ENCODE results near the gene GRB7. TPM values are rescaled to one million over a fixed set of nuclear protein-coding genes. Genes with fewer than 3 reads are reported as not detected.
A peak's percentile ranks its signal among the peaks of the same experiment; 100 is the strongest.

GRB7 gene
- total RNA-seq, 1 donor from 2014 or later = 44.6 TPM

DNA sequence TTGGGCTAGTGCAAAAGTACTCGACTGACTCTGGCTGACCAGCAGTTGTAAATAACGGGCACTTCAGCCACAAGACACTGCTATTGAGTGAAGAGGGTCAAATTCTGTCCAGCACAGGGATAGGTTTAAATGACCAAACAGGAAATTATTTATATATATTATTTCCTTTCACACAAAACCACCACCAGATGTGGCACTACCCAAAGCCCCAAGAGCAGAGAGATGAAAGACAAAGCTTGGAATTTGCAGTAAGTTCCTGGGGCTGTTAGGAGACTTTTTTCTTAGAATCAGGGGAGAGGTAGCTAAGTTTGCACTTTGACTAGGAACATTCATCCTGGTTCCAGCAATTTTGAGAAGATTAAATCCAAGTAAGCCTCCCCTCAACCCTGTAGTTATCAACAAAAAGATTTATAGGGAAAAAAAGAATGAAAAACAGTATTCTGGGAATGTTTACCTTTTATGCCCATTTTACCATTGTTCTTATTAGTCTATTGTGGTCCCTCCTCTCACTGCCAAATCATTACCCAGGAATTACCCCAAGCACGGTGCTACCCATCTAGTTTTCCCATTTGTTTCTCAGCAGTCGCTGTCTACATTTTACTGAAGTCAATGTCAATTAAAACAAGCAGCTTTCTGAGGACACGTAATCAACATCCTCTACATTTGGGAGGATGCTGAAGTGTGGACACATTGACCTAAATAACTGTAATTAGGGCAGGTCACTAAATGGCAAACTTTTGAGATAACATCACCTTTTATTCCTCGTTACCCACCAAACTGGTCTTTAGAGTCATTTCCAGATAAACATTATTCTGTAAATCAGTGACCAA, 43.5 kb downstream of the GRB7 start:
- DNase-seq (ENCODE audit: low spot score in 2 of 2, unreplicated experiment in 2 of 2) = no peak
- H3K9me3 Mint-ChIP-seq = no peaks in the 10 kb centered on the region
- peaks cover 3% of the 10 kb centered on the region for H3K27me3 Mint-ChIP-seq (ENCODE audit: low read depth)
- H3K36me3 Mint-ChIP-seq = no peaks in the 10 kb centered on the region
- H3K4me3 Mint-ChIP-seq = no peak overlapping the region
- peaks cover 36% of the 10 kb centered on the region for H3K4me1 Mint-ChIP-seq
- no peak overlapping the region for H3K27ac Mint-ChIP-seq
- TF ChIP-seq, protein P1, sequence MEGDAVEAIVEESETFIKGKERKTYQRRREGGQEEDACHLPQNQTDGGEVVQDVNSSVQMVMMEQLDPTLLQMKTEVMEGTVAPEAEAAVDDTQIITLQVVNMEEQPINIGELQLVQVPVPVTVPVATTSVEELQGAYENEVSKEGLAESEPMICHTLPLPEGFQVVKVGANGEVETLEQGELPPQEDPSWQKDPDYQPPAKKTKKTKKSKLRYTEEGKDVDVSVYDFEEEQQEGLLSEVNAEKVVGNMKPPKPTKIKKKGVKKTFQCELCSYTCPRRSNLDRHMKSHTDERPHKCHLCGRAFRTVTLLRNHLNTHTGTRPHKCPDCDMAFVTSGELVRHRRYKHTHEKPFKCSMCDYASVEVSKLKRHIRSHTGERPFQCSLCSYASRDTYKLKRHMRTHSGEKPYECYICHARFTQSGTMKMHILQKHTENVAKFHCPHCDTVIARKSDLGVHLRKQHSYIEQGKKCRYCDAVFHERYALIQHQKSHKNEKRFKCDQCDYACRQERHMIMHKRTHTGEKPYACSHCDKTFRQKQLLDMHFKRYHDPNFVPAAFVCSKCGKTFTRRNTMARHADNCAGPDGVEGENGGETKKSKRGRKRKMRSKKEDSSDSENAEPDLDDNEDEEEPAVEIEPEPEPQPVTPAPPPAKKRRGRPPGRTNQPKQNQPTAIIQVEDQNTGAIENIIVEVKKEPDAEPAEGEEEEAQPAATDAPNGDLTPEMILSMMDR (IDR thresholded peaks at IDR 0.05; ENCODE audit: unreplicated experiment) = no peak

DNA sequence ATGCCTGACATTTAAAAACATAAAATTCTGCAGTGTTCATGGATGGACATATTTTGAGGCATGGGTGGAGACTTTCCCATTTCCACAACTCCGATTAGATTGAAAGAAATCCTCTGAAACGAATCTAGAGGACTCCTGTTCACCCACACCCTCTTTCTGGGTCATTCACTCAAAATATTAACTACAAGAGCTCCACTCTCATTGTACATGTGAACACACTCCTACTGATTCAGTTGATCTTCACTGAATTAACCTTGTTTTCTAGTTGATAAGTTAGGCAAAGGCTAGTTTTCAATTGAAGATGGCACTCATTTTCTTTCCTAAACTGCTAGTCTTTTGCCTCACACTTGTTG, 44.1 kb downstream of the GRB7 start:
- H3K27ac Mint-ChIP-seq = peak overlapping the region; percentile 82
- peaks cover 33% of the 10 kb centered on the region for H3K4me1 Mint-ChIP-seq
- TF ChIP-seq, protein P1 (IDR thresholded peaks at IDR 0.05; ENCODE audit: unreplicated experiment) = no peak
- no peaks in the 10 kb centered on the region for H3K9me3 Mint-ChIP-seq
- no peak for DNase-seq (ENCODE audit: low spot score in 2 of 2, unreplicated experiment in 2 of 2)
- no peak overlapping the region for H3K4me3 Mint-ChIP-seq
- H3K27me3 Mint-ChIP-seq (ENCODE audit: low read depth) = peaks cover 4% of the 10 kb centered on the region
- H3K36me3 Mint-ChIP-seq = no peaks in the 10 kb centered on the region

DNA sequence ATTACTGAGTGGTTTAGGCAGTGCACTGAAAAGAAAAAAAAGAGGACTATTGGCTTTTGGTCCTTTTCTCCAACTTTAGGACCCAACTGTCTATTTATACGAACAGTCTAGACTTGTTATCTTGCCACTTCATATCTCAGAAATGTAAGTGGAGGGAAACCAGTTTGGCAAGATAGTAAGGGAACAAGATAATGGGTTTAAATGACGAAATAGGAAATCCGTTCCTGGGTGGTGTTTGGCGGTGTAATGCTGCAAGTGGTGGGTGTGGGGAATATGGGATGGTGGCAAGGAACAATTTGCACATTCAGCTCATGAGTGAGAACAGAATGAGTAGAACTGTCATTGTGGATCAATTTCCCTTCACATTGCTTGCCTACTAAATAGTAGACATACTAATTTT, 44.7 kb downstream of the GRB7 start:
- TF ChIP-seq, protein P1 (IDR thresholded peaks at IDR 0.05; ENCODE audit: unreplicated experiment) = no peak
- H3K36me3 Mint-ChIP-seq = no peaks in the 10 kb centered on the region
- no peak for DNase-seq (ENCODE audit: low spot score in 2 of 2, unreplicated experiment in 2 of 2)
- H3K4me3 Mint-ChIP-seq = no peak overlapping the region
- H3K27ac Mint-ChIP-seq = peak overlapping the region; percentile 82
- H3K27me3 Mint-ChIP-seq (ENCODE audit: low read depth) = peaks cover 4% of the 10 kb centered on the region
- H3K9me3 Mint-ChIP-seq = no peaks in the 10 kb centered on the region
- H3K4me1 Mint-ChIP-seq = peaks cover 35% of the 10 kb centered on the region

DNA sequence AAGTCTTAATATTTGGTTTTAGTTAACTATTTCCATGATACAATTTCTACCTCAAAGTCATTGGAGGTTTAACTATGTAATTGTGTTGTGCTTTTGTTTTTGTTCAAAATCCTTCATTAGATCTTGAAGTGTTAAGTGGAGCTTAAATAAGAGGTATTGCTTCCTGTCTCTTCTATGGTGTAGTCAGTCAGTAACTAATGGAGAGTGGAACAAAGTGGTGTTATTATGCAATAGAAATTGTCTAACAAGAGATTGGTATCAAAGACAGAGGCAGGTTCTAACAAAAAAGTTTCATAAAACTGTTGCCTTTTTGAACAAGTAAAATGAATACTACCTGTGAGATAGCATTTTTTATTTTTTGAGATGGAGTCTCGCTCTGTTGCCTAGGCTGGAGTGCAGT, 45.2 kb downstream of the GRB7 start:
- no peaks in the 10 kb centered on the region for H3K36me3 Mint-ChIP-seq
- no peak for DNase-seq (ENCODE audit: low spot score in 2 of 2, unreplicated experiment in 2 of 2)
- H3K27ac Mint-ChIP-seq = peak overlapping the region; percentile 51
- H3K4me1 Mint-ChIP-seq = peaks cover 31% of the 10 kb centered on the region
- no peaks in the 10 kb centered on the region for H3K9me3 Mint-ChIP-seq
- peaks cover 4% of the 10 kb centered on the region for H3K27me3 Mint-ChIP-seq (ENCODE audit: low read depth)
- TF ChIP-seq, protein P1 (IDR thresholded peaks at IDR 0.05; ENCODE audit: unreplicated experiment) = no peak
- H3K4me3 Mint-ChIP-seq = no peak overlapping the region

DNA sequence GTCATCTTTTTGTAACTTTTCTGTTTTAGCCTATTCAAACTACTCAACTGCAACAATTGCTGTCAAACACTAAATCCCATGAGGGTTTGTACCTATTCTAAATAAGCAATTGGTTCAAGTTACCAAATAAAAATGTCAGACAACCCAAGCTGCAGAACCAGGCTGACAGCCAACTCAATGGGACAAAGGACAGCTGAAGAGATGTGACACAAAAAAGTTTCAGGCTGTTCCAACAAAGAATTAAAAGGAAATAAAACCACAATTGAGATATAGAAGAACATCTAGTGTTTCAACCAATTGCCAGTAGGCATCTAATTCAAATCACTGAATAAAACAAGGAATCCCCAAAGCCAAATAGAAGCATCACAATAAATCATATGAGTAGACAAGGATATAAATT, 49.3 kb downstream of the GRB7 start:
- no peaks in the 10 kb centered on the region for H3K9me3 Mint-ChIP-seq
- no peak for DNase-seq (ENCODE audit: low spot score in 2 of 2, unreplicated experiment in 2 of 2)
- TF ChIP-seq, protein P1 (IDR thresholded peaks at IDR 0.05; ENCODE audit: unreplicated experiment) = no peak
- H3K27ac Mint-ChIP-seq = no peak overlapping the region
- peaks cover 23% of the 10 kb centered on the region for H3K4me1 Mint-ChIP-seq
- peaks cover 4% of the 10 kb centered on the region for H3K27me3 Mint-ChIP-seq (ENCODE audit: low read depth)
- H3K36me3 Mint-ChIP-seq = no peaks in the 10 kb centered on the region
- no peak overlapping the region for H3K4me3 Mint-ChIP-seq
